Mucosa of stomach (tissue), 1 donor: ENCODE data around the gene THEMIS.

ENCODE experiments used
- H3K27me3 ChIP-seq: one replicate; pipeline ENCODE4 v1.7.0; 2013; ENCODE audit warnings: mild to moderate bottlenecking, low read length; ENCODE audit not compliant: control insufficient read depth, insufficient read depth
- H3K36me3 ChIP-seq: one replicate; pipeline ENCODE4 v1.7.0; 2013; ENCODE audit warnings: low read length; ENCODE audit not compliant: control insufficient read depth, insufficient read depth
- H3K4me1 ChIP-seq: one replicate; pipeline ENCODE4 v1.7.0; 2013; ENCODE audit warnings: mild to moderate bottlenecking, low read length; ENCODE audit not compliant: control insufficient read depth, insufficient read depth
- H3K4me3 ChIP-seq: one replicate; pipeline ENCODE4 v1.7.0; 2013; ENCODE audit warnings: low read length
- H3K9ac ChIP-seq: one replicate; pipeline ENCODE4 v1.7.0; 2013; ENCODE audit warnings: mild to moderate bottlenecking, low read length, moderate library complexity
- H3K9me3 ChIP-seq: one replicate; pipeline ENCODE4 v1.7.0; 2013; ENCODE audit warnings: mild to moderate bottlenecking, low read length, moderate library complexity; ENCODE audit not compliant: control insufficient read depth
- donor health status: Pancreatic carcinoma.

Gene THEMIS

GRCh38 chr6:127851197-127851596, 49.7 kb downstream of the THEMIS start:
- Histone ChIP-seq H3K9me3 (no peaks in the 10 kb centered on the region), H3K4me3 (no peak overlapping the region), H3K36me3 (no peaks in the 10 kb centered on the region)

GRCh38 chr6:127845242-127845641, 55.6 kb downstream of the THEMIS start:
- no peaks in the 10 kb centered on the region for H3K36me3 ChIP-seq

More at GRCh38 chr6:127851197-127851596, 49.7 kb downstream of the THEMIS start:
- no peak overlapping the region for H3K9ac ChIP-seq
- no peaks in the 10 kb centered on the region for H3K27me3 ChIP-seq
- no peaks in the 10 kb centered on the region for H3K4me1 ChIP-seq

GRCh38 chr6:127844529-127844928, 56.3 kb downstream of the THEMIS start:
- Histone ChIP-seq H3K9me3 (no peaks in the 10 kb centered on the region), H3K27me3 (no peaks in the 10 kb centered on the region), H3K36me3 (no peaks in the 10 kb centered on the region), H3K4me3 (no peak overlapping the region), H3K9ac (no peak overlapping the region), H3K4me1 (no peaks in the 10 kb centered on the region)

More at GRCh38 chr6:127845242-127845641, 55.6 kb downstream of the THEMIS start:
- H3K4me1 ChIP-seq, result no peaks in the 10 kb centered on the region
- H3K4me3 ChIP-seq, result no peak overlapping the region
- no peak overlapping the region for H3K9ac ChIP-seq
- H3K9me3 ChIP-seq, result no peaks in the 10 kb centered on the region
- H3K27me3 ChIP-seq, result no peaks in the 10 kb centered on the region

GRCh38 chr6:127843582-127843981, 57.3 kb downstream of the THEMIS start:
- no peaks in the 10 kb centered on the region for H3K9me3 ChIP-seq
- H3K36me3 ChIP-seq, result no peaks in the 10 kb centered on the region
- H3K27me3 ChIP-seq, result no peaks in the 10 kb centered on the region
- H3K9ac ChIP-seq, result no peak overlapping the region
- H3K4me3 ChIP-seq, result no peak overlapping the region
- H3K4me1 ChIP-seq, result no peaks in the 10 kb centered on the region

GRCh38 chr6:127842562-127842961, 58.3 kb downstream of the THEMIS start:
- no peak overlapping the region for H3K4me3 ChIP-seq
- no peak overlapping the region for H3K9ac ChIP-seq
- H3K27me3 ChIP-seq, result no peaks in the 10 kb centered on the region
- no peaks in the 10 kb centered on the region for H3K4me1 ChIP-seq
- no peaks in the 10 kb centered on the region for H3K9me3 ChIP-seq
- no peaks in the 10 kb centered on the region for H3K36me3 ChIP-seq

GRCh38 chr6:127841811-127842210, 59.0 kb downstream of the THEMIS start:
- Histone ChIP-seq H3K9ac (no peak overlapping the region), H3K4me3 (no peak overlapping the region), H3K4me1 (no peaks in the 10 kb centered on the region), H3K36me3 (no peaks in the 10 kb centered on the region), H3K9me3 (no peaks in the 10 kb centered on the region), H3K27me3 (no peaks in the 10 kb centered on the region)

- no peak overlapping the region for H3K9ac ChIP-seq
- H3K4me1 ChIP-seq, result no peaks in the 10 kb centered on the region
- no peaks in the 10 kb centered on the region for H3K9me3 ChIP-seq
- no peaks in the 10 kb centered on the region for H3K27me3 ChIP-seq
- no peak overlapping the region for H3K4me3 ChIP-seq
- H3K36me3 ChIP-seq, result no peaks in the 10 kb centered on the region
These were observed 66.7 kb downstream of the THEMIS start for GRCh38 chr6:127834136-127834535.

- H3K9ac ChIP-seq, result no peak overlapping the region
- no peaks in the 10 kb centered on the region for H3K27me3 ChIP-seq
- H3K4me1 ChIP-seq, result no peaks in the 10 kb centered on the region
- no peaks in the 10 kb centered on the region for H3K9me3 ChIP-seq
- H3K4me3 ChIP-seq, result no peak overlapping the region
- no peaks in the 10 kb centered on the region for H3K36me3 ChIP-seq
These were observed 67.5 kb downstream of the THEMIS start for GRCh38 chr6:127833336-127833735.

GRCh38 chr6:127832381-127832780, 68.5 kb downstream of the THEMIS start:
- no peaks in the 10 kb centered on the region for H3K36me3 ChIP-seq
- H3K27me3 ChIP-seq, result no peaks in the 10 kb centered on the region
- H3K9me3 ChIP-seq, result no peaks in the 10 kb centered on the region
- no peak overlapping the region for H3K9ac ChIP-seq
- no peak overlapping the region for H3K4me3 ChIP-seq
- no peaks in the 10 kb centered on the region for H3K4me1 ChIP-seq

GRCh38 chr6:127824061-127824460, 76.8 kb downstream of the THEMIS start:
- H3K4me3 ChIP-seq, result no peak overlapping the region

GRCh38 chr6:127821431-127821830, 79.4 kb downstream of the THEMIS start:
- Histone ChIP-seq H3K9ac (no peak overlapping the region), H3K27me3 (no peaks in the 10 kb centered on the region), H3K4me1 (no peaks in the 10 kb centered on the region)

More at GRCh38 chr6:127824061-127824460, 76.8 kb downstream of the THEMIS start:
- Histone ChIP-seq H3K36me3 (no peaks in the 10 kb centered on the region), H3K27me3 (no peaks in the 10 kb centered on the region), H3K9me3 (no peaks in the 10 kb centered on the region), H3K4me1 (no peaks in the 10 kb centered on the region), H3K9ac (no peak overlapping the region)

GRCh38 chr6:127818149-127818548, 82.7 kb downstream of the THEMIS start:
- Histone ChIP-seq H3K9ac (no peak overlapping the region), H3K36me3 (no peaks in the 10 kb centered on the region), H3K9me3 (no peaks in the 10 kb centered on the region), H3K4me1 (no peaks in the 10 kb centered on the region), H3K27me3 (no peaks in the 10 kb centered on the region), H3K4me3 (no peak overlapping the region)

More at GRCh38 chr6:127821431-127821830, 79.4 kb downstream of the THEMIS start:
- Histone ChIP-seq H3K9me3 (no peaks in the 10 kb centered on the region), H3K4me3 (no peak overlapping the region), H3K36me3 (no peaks in the 10 kb centered on the region)

GRCh38 chr6:127816643-127817042, 84.2 kb downstream of the THEMIS start:
- no peaks in the 10 kb centered on the region for H3K36me3 ChIP-seq
- no peaks in the 10 kb centered on the region for H3K27me3 ChIP-seq
- H3K9ac ChIP-seq, result no peak overlapping the region
- no peaks in the 10 kb centered on the region for H3K9me3 ChIP-seq
- no peaks in the 10 kb centered on the region for H3K4me1 ChIP-seq
- H3K4me3 ChIP-seq, result no peak overlapping the region
